Activated CD4-positive, alpha-beta T cell treated with anti-CD3 and anti-CD28 coated beads for 36 hours (primary cell): ENCODE results near the gene MOBP. TPM values are rescaled to one million over a fixed set of nuclear protein-coding genes. Genes with fewer than 3 reads are reported as not detected.

ENCODE experiments used
- ATAC-seq: fragments of 200-7000 bp; cut with Tn5 transposase; one replicate; pipeline ENCODE4 v1.10.0; 2021; ENCODE audit warnings: mild to moderate bottlenecking, moderate library complexity
- CTCF ChIA-PET: fragments of 350-600 bp; sonication (Branson Sonifier 250); formaldehyde crosslinking; loops from one replicate; lab custom pipeline; 2021; ENCODE audit warnings: antibody characterized with exemption; lab: Charles Lee
- POLR2A ChIA-PET: fragments of 350-600 bp; sonication (Branson Sonifier 250); formaldehyde crosslinking; loops from one replicate; lab custom pipeline; 2021; ENCODE audit warnings: antibody characterized with exemption, inconsistent platforms; lab: Charles Lee
- DNase-seq: peaks from one replicate; pipeline ENCODE4 v3.0.0-alpha.2; 2020
- H3K27ac Mint-ChIP-seq: one replicate; pipeline ENCODE4 v1.8.0; 2021; ENCODE audit warnings: mixed read lengths
- H3K27me3 Mint-ChIP-seq: one replicate; pipeline ENCODE4 v1.8.0; 2021; ENCODE audit warnings: mixed read lengths
- H3K36me3 Mint-ChIP-seq: one replicate; pipeline ENCODE4 v1.8.0; 2021; ENCODE audit warnings: low read depth, mixed read lengths
- H3K4me1 Mint-ChIP-seq: one replicate; pipeline ENCODE4 v1.8.0; 2021; ENCODE audit warnings: mixed read lengths
- H3K4me3 Mint-ChIP-seq: one replicate; pipeline ENCODE4 v1.8.0; 2021; ENCODE audit warnings: mild to moderate bottlenecking, moderate library complexity, mixed read lengths
- H3K9me3 Mint-ChIP-seq: one replicate; pipeline ENCODE4 v1.8.0; 2021; ENCODE audit warnings: low read depth, mixed read lengths
- intact Hi-C, 2 experiments: fragments of 100-400 bp; cut with DNase I in 1 of 2; cut with micrococcal nuclease in 1 of 2; formaldehyde crosslinking; loops; one replicate each; pipeline versions ENCODE4 v1.14.2 to v1.15.1; 2022 to 2024; cut with DNase I, micrococcal nuclease
- total RNA-seq, 2 experiments: library from RNA; stranded (reverse); gene quantifications; one replicate each; pipeline ENCODE4 v1.2.3, GENCODE V29; 2021

MOBP gene
- total RNA-seq, 2 experiments from 2014 or later: not detected

- CTCF ChIA-PET: interaction anchor here (0.6 to 3.3 kb wide), 13 partner anchors 8 to 1226 kb away, joined by 3 to 42 read pairs (median 3); no protein-coding TSS in a partner anchor
- Mint-ChIP-seq H3K4me3 (no peak overlapping the region), H3K27me3 (peaks cover 27% of the 10 kb centered on the region), H3K9me3 (no peaks in the 10 kb centered on the region), H3K36me3 (no peaks in the 10 kb centered on the region), H3K27ac (no peak overlapping the region), H3K4me1 (peaks cover 2% of the 10 kb centered on the region)
- DNase-seq (no peak), ATAC-seq (no peak)
- POLR2A ChIA-PET: no interaction called here
- intact Hi-C loops: loop anchor here in 1 of 2 experiments (2.0 kb wide), 1 partner anchor 85 kb away; no protein-coding TSS in a partner anchor
Observed at GRCh38 chr3:39499651-39500273, 32.3 kb downstream of the MOBP start.

- intact Hi-C loops: no loop called here
- no peak for ATAC-seq
Observed at GRCh38 chr3:39501059-39501458, 33.6 kb downstream of the MOBP start.

GRCh38 chr3:39501968-39502837 is 34.7 kb downstream of the MOBP start:
- no peak for DNase-seq
- no peak for ATAC-seq
- Mint-ChIP-seq H3K27me3 (peaks cover 31% of the 10 kb centered on the region), H3K4me3 (no peak overlapping the region), H3K27ac (no peak overlapping the region), H3K36me3 (no peaks in the 10 kb centered on the region), H3K4me1 (peaks cover 2% of the 10 kb centered on the region), H3K9me3 (no peaks in the 10 kb centered on the region)
- ChIA-PET CTCF (interaction anchor here (0.5 to 0.8 kb wide), 2 partner anchors 109 to 409 kb away, joined by 3 read pairs; no protein-coding TSS in a partner anchor), POLR2A (no interaction called here)
- intact Hi-C loops: no loop called here

More at GRCh38 chr3:39501059-39501458, 33.6 kb downstream of the MOBP start:
- no peak overlapping the region for H3K27ac Mint-ChIP-seq
- no peak overlapping the region for H3K4me3 Mint-ChIP-seq
- no peaks in the 10 kb centered on the region for H3K36me3 Mint-ChIP-seq
- H3K9me3 Mint-ChIP-seq: no peaks in the 10 kb centered on the region
- ChIA-PET POLR2A (interaction anchor here (0.6 kb wide), 1 partner anchor 24 kb away, joined by 6 read pairs; no protein-coding TSS in a partner anchor), CTCF (interaction anchor here (0.6 kb wide), 1 partner anchor 48 kb away, joined by 3 read pairs; no protein-coding TSS in a partner anchor)
- peaks cover 31% of the 10 kb centered on the region for H3K27me3 Mint-ChIP-seq
- peaks cover 2% of the 10 kb centered on the region for H3K4me1 Mint-ChIP-seq
- DNase-seq: no peak

GRCh38 chr3:39502838-39503145 is 35.3 kb downstream of the MOBP start:
- CTCF ChIA-PET: interaction anchor here (0.5 to 0.8 kb wide), 2 partner anchors 108 to 409 kb away, joined by 3 read pairs; no protein-coding TSS in a partner anchor
- intact Hi-C loops: no loop called here
- no peaks in the 10 kb centered on the region for H3K36me3 Mint-ChIP-seq
- no peak overlapping the region for H3K4me3 Mint-ChIP-seq
- no peaks in the 10 kb centered on the region for H3K9me3 Mint-ChIP-seq
- no peak for DNase-seq
- H3K27ac Mint-ChIP-seq: no peak overlapping the region
- peaks cover 31% of the 10 kb centered on the region for H3K27me3 Mint-ChIP-seq
- POLR2A ChIA-PET: no interaction called here
- H3K4me1 Mint-ChIP-seq: peaks cover 2% of the 10 kb centered on the region
- ATAC-seq: no peak

- Mint-ChIP-seq H3K4me3 (no peak overlapping the region), H3K27ac (no peak overlapping the region), H3K9me3 (no peaks in the 10 kb centered on the region), H3K36me3 (no peaks in the 10 kb centered on the region), H3K27me3 (peaks cover 15% of the 10 kb centered on the region), H3K4me1 (no peaks in the 10 kb centered on the region)
- ChIA-PET CTCF (interaction anchor here (0.8 kb wide), 1 partner anchor 65 kb away, joined by 3 read pairs; no protein-coding TSS in a partner anchor), POLR2A (no interaction called here)
- DNase-seq (no peak), ATAC-seq (no peak)
- intact Hi-C loops: no loop called here
Observed at GRCh38 chr3:39505866-39506742, 38.6 kb downstream of the MOBP start.

GRCh38 chr3:39506863-39507262 is 39.4 kb downstream of the MOBP start:
- intact Hi-C loops: no loop called here
- Mint-ChIP-seq H3K9me3 (no peaks in the 10 kb centered on the region), H3K27ac (no peak overlapping the region), H3K4me1 (no peaks in the 10 kb centered on the region), H3K4me3 (no peak overlapping the region), H3K27me3 (peaks cover 12% of the 10 kb centered on the region), H3K36me3 (no peaks in the 10 kb centered on the region)
- ATAC-seq (no peak), DNase-seq (no peak)
- ChIA-PET POLR2A (no interaction called here), CTCF (interaction anchor here (0.7 to 1.0 kb wide), 5 partner anchors 8 to 60 kb away, joined by 3 read pairs; no protein-coding TSS in a partner anchor)

- DNase-seq: no peak
- Mint-ChIP-seq H3K27ac (no peak overlapping the region), H3K9me3 (no peaks in the 10 kb centered on the region), H3K27me3 (peaks cover 5% of the 10 kb centered on the region), H3K4me1 (no peaks in the 10 kb centered on the region), H3K4me3 (no peak overlapping the region), H3K36me3 (no peaks in the 10 kb centered on the region)
- no peak for ATAC-seq
- intact Hi-C loops: no loop called here
- ChIA-PET POLR2A (no interaction called here), CTCF (interaction anchor here (0.9 kb wide), 1 partner anchor 14 kb away, joined by 3 read pairs; no protein-coding TSS in a partner anchor)
Observed at GRCh38 chr3:39513791-39514369, 46.4 kb downstream of the MOBP start.

GRCh38 chr3:39515681-39516441 is 48.4 kb downstream of the MOBP start:
- H3K27me3 Mint-ChIP-seq: peaks cover 12% of the 10 kb centered on the region
- no peak overlapping the region for H3K27ac Mint-ChIP-seq
- no peak overlapping the region for H3K4me3 Mint-ChIP-seq
- CTCF ChIA-PET: no interaction called here
- H3K36me3 Mint-ChIP-seq: no peaks in the 10 kb centered on the region
- POLR2A ChIA-PET: no interaction called here
- ATAC-seq (no peak), DNase-seq (no peak)
- no peaks in the 10 kb centered on the region for H3K9me3 Mint-ChIP-seq
- intact Hi-C loops: no loop called here
- peaks cover 3% of the 10 kb centered on the region for H3K4me1 Mint-ChIP-seq

- Mint-ChIP-seq H3K4me1 (peaks cover 3% of the 10 kb centered on the region), H3K27me3 (peaks cover 14% of the 10 kb centered on the region), H3K9me3 (peaks cover 5% of the 10 kb centered on the region), H3K36me3 (no peaks in the 10 kb centered on the region), H3K4me3 (no peak overlapping the region), H3K27ac (no peak overlapping the region)
- POLR2A ChIA-PET: no interaction called here
- ATAC-seq (no peak), DNase-seq (no peak)
- CTCF ChIA-PET: interaction anchor here (1.3 kb wide), 1 partner anchor 12 kb away, joined by 3 read pairs; no protein-coding TSS in a partner anchor
- intact Hi-C loops: no loop called here
Observed at GRCh38 chr3:39519103-39519502, 51.6 kb downstream of the MOBP start.

- no peak for ATAC-seq
- Mint-ChIP-seq H3K27me3 (peaks cover 14% of the 10 kb centered on the region), H3K36me3 (no peaks in the 10 kb centered on the region), H3K27ac (no peak overlapping the region), H3K9me3 (peaks cover 10% of the 10 kb centered on the region), H3K4me3 (no peak overlapping the region), H3K4me1 (peaks cover 3% of the 10 kb centered on the region)
- no peak for DNase-seq
- CTCF ChIA-PET: interaction anchor here (1.3 kb wide), 1 partner anchor 12 kb away, joined by 3 read pairs; no protein-coding TSS in a partner anchor
- POLR2A ChIA-PET: no interaction called here
- intact Hi-C loops: no loop called here
Observed at GRCh38 chr3:39519554-39520288, 52.2 kb downstream of the MOBP start.
